ENCODE results near the gene NDRG2. TPM values are rescaled to one million over a fixed set of nuclear protein-coding genes. Genes with fewer than 3 reads are reported as not detected.

Gene NDRG2
- 100 to 1,000 TPM; 169 to 444 (median 218) TPM for total RNA-seq

- DNase-seq (ENCODE audit: low spot score) (no peak), ATAC-seq (ENCODE audit: low FRiP score) (peak; percentile 76)
- no peak for TF ChIP-seq CTCF (IDR thresholded peaks at IDR 0.05)
Observed at GRCh38 chr14:21024585-21025370, at the start of gene NDRG2. Gene NDRG2, minus strand, starts transcription at chr14:21025061. Its CDS starts 1,746 bp downstream, at chr14:21023315.

GRCh38 chr14:21073921-21074320, 49.1 kb upstream of the NDRG2 start:
- no peak for TF ChIP-seq CTCF (IDR thresholded peaks at IDR 0.05)
- ATAC-seq (ENCODE audit: low FRiP score): no peak
- DNase-seq (ENCODE audit: low spot score): no peak

- ATAC-seq (ENCODE audit: low FRiP score): no peak
- DNase-seq (ENCODE audit: low spot score): no peak
- no peak for TF ChIP-seq CTCF (IDR thresholded peaks at IDR 0.05)
Observed at GRCh38 chr14:21072781-21073339, 48.0 kb upstream of the NDRG2 start.

- ATAC-seq (ENCODE audit: low FRiP score) (peak; percentile 26), DNase-seq (ENCODE audit: low spot score) (no peak)
- TF ChIP-seq CTCF (IDR thresholded peaks at IDR 0.05): no peak
Observed at GRCh38 chr14:21072031-21072473, 47.2 kb upstream of the NDRG2 start.

- TF ChIP-seq CTCF (IDR thresholded peaks at IDR 0.05): no peak
Observed at GRCh38 chr14:21071225-21072030, 46.6 kb upstream of the NDRG2 start.

GRCh38 chr14:21070610-21071224, 45.9 kb upstream of the NDRG2 start:
- ATAC-seq (ENCODE audit: low FRiP score) (peak; percentile 4), DNase-seq (ENCODE audit: low spot score) (no peak)
- no peak for TF ChIP-seq CTCF (IDR thresholded peaks at IDR 0.05)

More at GRCh38 chr14:21071225-21072030, 46.6 kb upstream of the NDRG2 start:
- ATAC-seq (ENCODE audit: low FRiP score) (peak; percentile 63), DNase-seq (ENCODE audit: low spot score) (no peak)

Data from omental fat pad (tissue), 4 donors.